ENCODE results near the gene GBE1. TPM values are rescaled to one million over a fixed set of nuclear protein-coding genes. Genes with fewer than 3 reads are reported as not detected.
"Not testable (repeated sequence)": the region's sequence is repeated elsewhere in the genome, so short reads cannot be mapped to it uniquely, and the experiment has no call there.

Gene GBE1
- total and polyA plus RNA-seq, 2 donors (not counting 1 experiment from before 2014, with no cell fraction given): 153 to 232 TPM

- Histone ChIP-seq H2AFZ (ENCODE audit: low read length) (peak overlapping the region; percentile 76), H3K9ac (ENCODE audit: insufficient read depth, low read length) (peak overlapping the region; percentile 91), H3K9me3 (ENCODE audit: control insufficient read depth, insufficient read depth, low read depth, low read length) (no peaks in the 10 kb centered on the region), H4K20me1 (ENCODE audit: control insufficient read depth, extremely low read depth, insufficient read depth, low read length) (no peaks in the 10 kb centered on the region), H3K4me3 (replicated peaks in 1 of 4; ENCODE audit: control extremely low read depth in 1 of 4, insufficient read depth in 1 of 4, low read depth in 3 of 4, low read length in 4 of 4) (peak overlapping the region; percentile 75 to 97 (median 80)), H3K27ac (ENCODE audit: insufficient read depth, low read length) (peak overlapping the region; percentile 95), H3K4me2 (ENCODE audit: extremely low read depth, insufficient read depth, low read length) (peak overlapping the region; percentile 94), H3K27me3 (ENCODE audit: control insufficient read depth, insufficient read depth, low read length) (no peaks in the 10 kb centered on the region), H3K4me1 (ENCODE audit: control insufficient read depth, extremely low read depth, insufficient read depth, low read length) (peaks cover 2% of the 10 kb centered on the region), H3K36me3 (ENCODE audit: control insufficient read depth, insufficient read depth, low read length) (peaks cover 1% of the 10 kb centered on the region), H3K79me2 (ENCODE audit: control insufficient read depth, insufficient read depth, low read length) (peaks cover 36% of the 10 kb centered on the region)
- TF ChIP-seq EZH2 (IDR thresholded peaks at IDR 0.05; ENCODE audit: low read length, missing control alignments): no peak
- no peak for TF ChIP-seq CTCF (conservative IDR thresholded peaks at IDR 0.05 in 1 of 2, IDR thresholded peaks at IDR 0.05 in 1 of 2; ENCODE audit: low read depth in 1 of 2, low read length in 2 of 2)
- DNase-seq (ENCODE audit: low read depth in 2 of 2): peak in 1 of 2 donors; percentile 39
Measured at GRCh38 chr3:81761904-81762580, 597 bp upstream of the GBE1 start.

GRCh38 chr3:81760215-81760614, 1.2 kb downstream of the GBE1 start:
- Histone ChIP-seq H3K9me3 (ENCODE audit: control insufficient read depth, insufficient read depth, low read depth, low read length) (no peaks in the 10 kb centered on the region), H3K9ac (ENCODE audit: insufficient read depth, low read length) (peak overlapping the region; percentile 91), H3K27ac (ENCODE audit: insufficient read depth, low read length) (peak overlapping the region; percentile 95), H3K4me3 (replicated peaks in 1 of 4; ENCODE audit: control extremely low read depth in 1 of 4, insufficient read depth in 1 of 4, low read depth in 3 of 4, low read length in 4 of 4) (peak overlapping the region; percentile 75 to 97 (median 80)), H3K79me2 (ENCODE audit: control insufficient read depth, insufficient read depth, low read length) (peaks cover 54% of the 10 kb centered on the region), H2AFZ (ENCODE audit: low read length) (no peak overlapping the region), H3K4me1 (ENCODE audit: control insufficient read depth, extremely low read depth, insufficient read depth, low read length) (peaks cover 4% of the 10 kb centered on the region), H3K27me3 (ENCODE audit: control insufficient read depth, insufficient read depth, low read length) (no peaks in the 10 kb centered on the region), H3K4me2 (ENCODE audit: extremely low read depth, insufficient read depth, low read length) (peak overlapping the region; percentile 94), H3K36me3 (ENCODE audit: control insufficient read depth, insufficient read depth, low read length) (peaks cover 1% of the 10 kb centered on the region), H4K20me1 (ENCODE audit: control insufficient read depth, extremely low read depth, insufficient read depth, low read length) (peaks cover under 1% of the 10 kb centered on the region)
- no peak for DNase-seq (ENCODE audit: low read depth in 2 of 2)
- TF ChIP-seq EZH2 (IDR thresholded peaks at IDR 0.05; ENCODE audit: low read length, missing control alignments) (no peak), CTCF (conservative IDR thresholded peaks at IDR 0.05 in 1 of 2, IDR thresholded peaks at IDR 0.05 in 1 of 2; ENCODE audit: low read depth in 1 of 2, low read length in 2 of 2) (no peak)

- not testable (repeated sequence) for H3K27me3 ChIP-seq (ENCODE audit: control insufficient read depth, insufficient read depth, low read length); H3K9ac ChIP-seq (ENCODE audit: insufficient read depth, low read length); H2AFZ ChIP-seq (ENCODE audit: low read length); H3K4me1 ChIP-seq (ENCODE audit: control insufficient read depth, extremely low read depth, insufficient read depth, low read length); H3K36me3 ChIP-seq (ENCODE audit: control insufficient read depth, insufficient read depth, low read length); H4K20me1 ChIP-seq (ENCODE audit: control insufficient read depth, extremely low read depth, insufficient read depth, low read length); H3K9me3 ChIP-seq (ENCODE audit: control insufficient read depth, insufficient read depth, low read depth, low read length); DNase-seq (ENCODE audit: low read depth in 2 of 2)
- Histone ChIP-seq H3K79me2 (ENCODE audit: control insufficient read depth, insufficient read depth, low read length) (peaks cover 68% of the 10 kb centered on the region), H3K27ac (ENCODE audit: insufficient read depth, low read length) (peak overlapping the region; percentile 41), H3K4me3 (replicated peaks in 1 of 4; ENCODE audit: control extremely low read depth in 1 of 4, insufficient read depth in 1 of 4, low read depth in 3 of 4, low read length in 4 of 4) (peak overlapping the region in 2 of 4 experiments; percentile 75 to 97), H3K4me2 (ENCODE audit: extremely low read depth, insufficient read depth, low read length) (peak overlapping the region; percentile 94)
Measured at GRCh38 chr3:81758771-81759170, 2.7 kb downstream of the GBE1 start.
